Suppressor macrophage treated with lipopolysaccharide for 4 hours (primary cell): ENCODE results near the gene SRSF11.

Experiments
- DNase-seq: peaks from one replicate; pipeline ENCODE4 v3.0.0-alpha.2; 2020

Gene SRSF11

DNA sequence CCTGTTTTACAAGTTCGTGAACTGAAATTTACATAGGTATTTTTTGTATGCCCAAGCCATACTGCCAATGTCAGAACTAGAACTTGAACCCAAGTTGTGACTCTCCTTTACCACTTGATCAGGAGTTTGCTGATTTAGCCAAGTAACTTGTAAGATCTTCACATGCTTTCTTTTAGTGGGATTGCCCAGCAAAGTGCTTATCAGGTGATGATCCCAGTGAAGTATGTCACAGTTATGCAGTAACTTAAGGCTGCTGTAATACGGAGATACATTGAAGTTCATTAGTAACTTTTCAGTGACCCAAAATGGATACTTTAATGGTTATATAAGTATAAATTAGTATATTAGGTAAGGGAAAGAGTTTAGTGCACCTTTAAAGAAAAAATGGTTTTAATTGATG lies 3.8 kb downstream of the SRSF11 start:
- DNase-seq, result no peak

DNA sequence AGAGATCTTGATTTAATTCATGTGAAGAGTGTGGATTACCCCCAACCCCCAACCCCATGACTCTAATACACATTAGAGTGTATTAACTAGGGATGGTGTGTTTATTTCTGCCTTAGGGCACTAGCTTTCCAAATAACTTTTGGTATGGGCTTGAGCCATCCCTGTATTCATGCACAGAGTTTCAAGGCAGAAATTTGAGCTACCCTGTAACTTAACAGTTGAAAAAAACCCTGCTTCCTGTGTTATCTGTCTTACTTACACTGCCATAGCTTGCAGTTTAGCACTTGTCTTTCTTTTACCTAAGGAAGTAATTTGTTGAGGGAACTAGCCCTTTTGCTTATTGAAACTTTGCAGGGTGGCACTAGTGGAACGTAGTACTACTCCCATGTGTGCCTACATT lies 6.3 kb downstream of the SRSF11 start:
- no peak for DNase-seq

DNA sequence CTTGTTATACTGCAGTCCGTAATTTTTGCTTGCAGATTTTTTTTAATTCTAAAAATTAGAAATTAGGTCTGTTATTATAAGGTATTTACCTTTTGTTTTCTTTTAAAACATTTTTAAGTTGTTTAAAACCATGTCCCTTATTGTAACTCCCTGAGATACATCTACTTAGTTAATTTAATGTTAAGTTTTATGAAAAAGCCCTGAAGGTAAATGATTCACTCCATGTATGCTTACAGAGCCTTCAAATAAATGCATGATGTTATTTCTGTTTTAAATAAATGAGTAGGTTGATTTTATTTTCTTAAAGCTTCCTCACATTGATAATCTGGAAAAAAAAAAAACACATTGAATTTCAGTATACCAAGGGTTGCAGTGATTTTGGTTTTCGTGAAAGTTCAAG lies 7.5 kb downstream of the SRSF11 start:
- DNase-seq, result no peak

DNA sequence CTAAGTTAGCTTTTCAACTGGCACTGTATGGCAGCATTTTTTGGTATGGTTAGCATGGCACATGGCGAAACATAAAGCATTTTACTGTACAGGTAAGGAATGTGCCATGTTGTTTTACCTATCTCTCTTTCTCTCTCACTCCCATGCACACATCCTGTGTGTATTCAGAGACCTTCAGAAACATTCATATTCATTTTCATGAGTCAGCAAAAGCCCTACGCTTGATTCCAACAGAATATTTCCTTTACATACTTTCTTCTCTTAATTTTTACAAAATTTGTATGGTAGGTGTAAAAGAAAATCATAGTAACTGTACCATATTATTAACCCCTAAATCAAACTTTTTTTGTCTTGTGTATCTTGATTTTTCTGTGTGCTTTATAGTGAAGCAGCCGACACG lies 10.3 kb downstream of the SRSF11 start:
- DNase-seq, result no peak

DNA sequence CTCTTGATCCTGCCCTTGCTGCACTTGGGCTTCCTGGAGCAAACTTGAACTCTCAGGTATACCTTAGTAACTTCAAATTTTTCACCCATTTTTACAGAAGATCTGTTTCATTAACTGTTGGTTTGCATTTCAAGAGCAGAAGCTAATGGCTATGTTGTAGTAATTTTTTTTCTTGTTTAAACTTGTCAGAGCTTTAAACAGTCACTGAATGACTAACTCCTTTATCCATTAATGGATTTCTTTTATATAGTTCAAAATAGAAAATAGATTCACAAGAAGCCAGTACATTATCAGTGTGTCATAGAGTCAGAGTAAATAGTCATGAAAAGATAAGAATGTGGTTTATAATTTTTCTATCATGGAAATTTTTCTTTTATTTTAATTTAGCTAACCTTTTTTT lies 13.6 kb downstream of the SRSF11 start:
- no peak for DNase-seq

DNA sequence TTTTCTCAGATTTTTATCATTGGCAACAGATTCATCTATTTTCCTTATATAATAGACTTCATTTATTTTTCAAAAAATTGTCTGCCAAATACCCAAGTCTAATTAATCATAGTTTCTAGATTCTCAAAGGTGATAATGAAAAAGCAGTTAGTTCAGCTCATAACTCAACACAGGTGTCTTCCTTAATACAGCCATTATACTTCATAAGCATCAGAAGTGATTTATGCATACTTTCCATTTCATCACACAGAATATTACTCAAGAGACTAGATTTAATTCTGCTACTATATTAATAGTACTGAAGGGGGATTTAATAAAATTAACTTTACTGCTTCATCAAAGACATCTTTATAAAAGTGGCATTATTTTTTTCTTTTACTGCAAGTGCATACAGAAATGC lies 18.8 kb downstream of the SRSF11 start:
- DNase-seq, result no peak

DNA sequence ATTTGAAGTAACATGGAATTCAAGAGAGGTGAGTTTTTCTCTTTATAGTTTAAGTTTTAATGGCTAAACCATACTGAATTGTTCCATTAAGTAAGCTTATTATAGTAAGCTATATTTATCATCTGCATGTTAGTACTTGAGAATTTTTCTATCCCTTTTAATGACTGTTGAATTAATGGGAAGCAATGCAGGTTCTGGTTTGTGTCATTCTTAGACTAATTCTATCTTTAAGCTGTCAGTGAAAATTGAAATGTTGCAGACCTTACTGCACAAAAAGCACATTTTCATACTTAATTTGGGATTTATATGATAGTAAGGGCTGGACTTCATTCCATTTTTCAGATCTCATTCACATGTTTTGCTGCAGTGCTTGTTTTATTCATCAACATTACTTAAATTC lies 25.9 kb downstream of the SRSF11 start:
- no peak for DNase-seq

DNA sequence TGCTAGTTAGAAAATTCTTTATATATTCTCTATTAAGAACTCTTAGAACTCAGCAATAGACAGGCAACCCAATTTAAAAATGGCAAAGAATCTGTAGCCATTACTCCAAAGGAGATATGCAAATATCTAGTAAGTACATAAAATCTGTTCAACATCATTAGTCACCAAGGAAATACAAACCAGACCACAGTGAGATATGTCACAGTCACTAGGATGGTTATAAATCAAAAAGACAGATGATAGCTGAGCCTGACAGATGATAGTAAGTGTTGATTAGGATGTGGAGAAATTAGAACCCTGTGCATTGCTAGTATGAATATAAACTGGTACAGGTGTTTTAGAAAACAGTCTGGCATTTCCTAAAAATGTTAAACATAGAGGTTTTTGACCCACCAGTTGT lies 26.6 kb downstream of the SRSF11 start:
- no peak for DNase-seq

DNA sequence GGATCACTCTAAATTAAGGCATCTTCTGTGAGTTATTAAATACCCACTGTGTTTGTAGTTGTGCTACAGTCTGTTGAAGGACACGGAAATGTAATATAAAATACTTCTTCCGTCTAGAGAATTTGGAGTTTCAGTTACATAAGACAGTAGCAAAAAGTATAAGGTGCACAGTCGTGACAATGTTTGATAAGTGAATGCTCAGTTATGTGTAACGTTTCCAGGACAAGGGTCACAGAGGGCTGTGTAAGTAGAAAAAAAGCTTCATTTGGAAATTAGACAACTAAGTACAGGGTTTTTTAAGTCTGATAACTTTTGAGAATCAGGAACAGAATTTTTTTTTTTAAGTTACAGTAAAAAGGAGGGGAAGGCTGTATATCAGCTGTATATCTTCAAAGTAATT lies 27.5 kb downstream of the SRSF11 start:
- no peak for DNase-seq

DNA sequence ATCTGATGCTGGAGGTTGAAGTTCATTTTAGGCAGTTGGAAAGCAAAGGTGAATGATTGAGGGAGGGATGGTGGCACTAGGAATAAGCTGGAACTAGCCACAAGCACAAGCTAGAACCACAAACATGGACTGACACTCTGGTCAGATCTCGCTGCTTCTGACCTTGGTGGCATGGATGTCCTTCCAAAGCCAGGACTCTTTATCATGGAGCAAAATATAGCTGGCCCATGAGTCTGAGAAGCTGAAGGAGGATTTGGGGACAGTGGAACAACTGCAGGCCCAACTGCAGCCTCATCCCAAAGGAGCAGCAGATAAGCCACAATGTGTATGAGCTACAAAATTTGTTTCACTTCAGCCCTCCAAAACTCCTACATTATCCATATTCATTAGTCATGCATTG lies 35.5 kb downstream of the SRSF11 start:
- no peak for DNase-seq

DNA sequence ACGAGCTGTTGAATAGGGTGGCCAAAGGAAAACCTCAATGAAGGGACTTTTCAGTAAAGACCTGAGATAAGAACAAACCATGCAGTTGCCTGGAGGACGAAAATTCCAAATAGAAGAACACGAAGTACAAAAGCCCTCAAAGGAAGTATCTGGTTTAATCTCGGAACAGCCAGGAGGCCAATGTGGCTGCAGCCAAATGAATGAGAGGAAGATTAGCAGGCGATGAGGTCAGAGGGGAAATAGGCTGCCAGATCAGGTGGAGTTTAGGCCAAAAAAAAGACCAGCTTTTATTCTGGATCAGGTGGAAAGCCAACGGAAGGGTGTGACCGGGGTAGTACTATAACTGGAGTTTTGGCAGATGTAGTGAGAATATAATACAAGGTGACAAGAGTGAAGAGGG lies 43.7 kb downstream of the SRSF11 start:
- DNase-seq, result no peak

DNA sequence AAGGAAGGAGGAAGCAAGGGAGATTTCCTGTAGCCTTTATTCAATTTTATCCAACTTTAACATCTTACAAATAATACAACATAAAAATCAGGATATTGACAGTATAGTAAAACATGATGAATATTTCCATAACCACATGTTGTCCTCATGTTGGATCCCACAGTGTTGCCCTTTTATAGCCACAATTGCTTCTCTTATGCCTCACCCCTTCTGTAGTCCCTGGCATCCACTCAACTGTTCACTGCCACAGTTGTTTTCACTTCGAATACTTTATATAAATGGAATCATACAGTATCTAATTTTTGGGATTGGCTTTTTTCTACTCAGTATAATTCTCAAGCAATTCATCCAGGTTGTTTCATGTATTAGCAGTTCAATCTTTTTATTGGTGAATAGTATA lies 44.8 kb downstream of the SRSF11 start:
- no peak for DNase-seq

DNA sequence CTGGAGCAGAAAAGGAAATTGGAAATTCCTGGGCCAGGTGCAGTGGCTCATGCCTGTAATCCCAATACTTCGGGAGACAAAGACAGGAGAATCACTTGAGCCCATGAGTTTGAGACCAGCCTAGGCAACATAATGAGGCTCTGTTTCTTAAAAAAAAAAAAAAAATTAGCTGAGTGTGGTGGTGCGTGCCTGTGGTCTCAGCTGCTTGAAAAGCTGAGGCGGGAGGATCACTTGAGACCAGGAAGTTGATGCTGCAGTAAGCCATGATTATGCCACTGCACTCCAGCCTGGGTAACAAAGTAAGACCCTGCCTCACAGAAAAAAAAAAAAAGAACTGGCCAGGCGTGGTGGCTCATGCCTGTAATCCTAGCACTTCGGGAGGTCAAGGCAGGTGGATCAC lies 56.7 kb downstream of the SRSF11 start:
- no peak for DNase-seq

DNA sequence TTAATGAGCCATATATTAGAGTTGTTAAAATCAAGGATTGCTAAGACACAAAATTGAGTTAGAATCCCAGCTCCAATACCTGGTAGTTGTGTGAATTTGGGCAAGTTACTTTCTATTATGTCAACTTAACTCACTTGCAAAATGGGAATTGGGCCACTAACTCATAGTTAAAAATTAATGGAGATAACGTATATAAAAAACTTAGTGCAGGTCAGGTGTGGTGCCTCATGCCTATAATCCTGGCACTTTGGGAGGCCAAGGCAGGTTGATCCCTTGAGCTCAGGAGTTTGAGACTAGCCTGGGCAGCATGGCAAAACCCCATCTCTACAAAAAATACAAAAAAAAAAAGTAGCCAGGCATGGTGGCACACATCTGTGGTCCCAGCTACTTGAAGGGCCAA lies 57.5 kb downstream of the SRSF11 start:
- no peak for DNase-seq

DNA sequence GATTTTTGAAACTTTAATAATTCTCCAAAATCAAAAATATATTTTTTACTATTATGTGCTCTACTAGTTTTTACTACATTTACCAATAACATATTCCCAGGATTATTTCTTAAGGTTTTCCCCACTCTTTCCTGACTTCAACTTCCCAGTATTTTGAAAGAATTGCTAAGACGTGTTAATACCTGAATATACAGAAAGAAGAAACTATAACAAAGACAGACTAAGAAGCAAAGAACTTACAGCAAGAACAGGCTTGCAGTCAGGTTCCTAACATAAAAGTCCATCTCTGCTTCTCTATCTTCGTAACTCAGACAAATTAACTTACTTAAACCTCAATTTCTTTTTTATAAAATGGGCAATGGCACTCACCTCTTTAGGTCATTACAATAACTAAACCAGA lies 63.2 kb downstream of the SRSF11 start:
- DNase-seq, result no peak

DNA sequence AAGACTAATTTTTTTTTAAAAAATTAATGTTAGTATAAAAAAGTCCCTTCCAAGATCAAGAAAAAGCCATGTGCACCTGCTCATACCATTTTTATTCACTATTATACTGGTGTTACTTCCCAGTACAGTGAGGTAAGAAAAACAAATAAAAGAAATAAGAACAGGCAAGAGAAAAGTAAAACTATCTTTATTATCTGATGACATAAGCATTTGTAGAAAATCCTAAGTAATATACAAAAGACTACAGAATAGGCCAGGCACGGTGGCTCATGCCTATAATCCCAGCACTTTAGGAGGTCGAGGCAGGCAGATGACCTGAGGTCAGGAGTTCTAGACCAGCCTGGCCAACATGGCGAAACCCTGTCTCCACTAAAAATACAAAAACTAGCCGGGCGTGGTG lies 65.3 kb downstream of the SRSF11 start:
- no peak for DNase-seq

DNA sequence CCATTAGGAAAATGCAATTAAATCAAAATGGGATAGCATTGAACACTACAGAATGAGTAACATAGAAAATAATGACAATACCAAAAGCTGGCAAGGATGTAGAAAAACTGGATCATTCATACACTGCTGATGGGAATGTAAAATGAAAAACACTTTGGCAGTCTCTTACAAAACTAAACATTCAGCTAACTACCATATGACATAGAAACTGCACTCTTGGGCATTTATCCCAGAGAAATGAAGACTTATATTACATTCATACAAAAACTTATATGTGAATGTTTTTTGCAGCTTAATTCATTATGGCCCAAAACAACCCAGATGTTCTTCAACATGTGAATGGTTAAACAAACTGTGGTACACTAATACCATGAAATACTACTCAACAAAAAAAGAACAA lies 67.0 kb downstream of the SRSF11 start:
- no peak for DNase-seq

DNA sequence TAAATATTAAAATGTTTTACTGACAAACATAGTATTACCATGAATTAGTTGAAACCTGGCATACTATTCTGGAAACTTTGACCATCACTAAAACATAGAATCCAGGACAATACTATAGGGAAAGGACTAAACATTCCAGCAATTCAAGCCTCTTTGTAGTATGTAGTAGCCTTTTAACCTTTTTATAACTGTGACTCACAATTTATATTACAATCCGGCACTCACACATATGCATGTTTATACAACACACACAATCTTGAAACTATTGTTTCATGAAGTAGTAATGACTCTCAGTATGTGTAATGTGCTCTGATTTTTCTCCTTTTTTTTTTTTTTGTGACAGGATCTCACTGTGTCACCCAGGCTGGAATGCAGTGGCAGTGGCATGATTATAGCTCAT lies 69.0 kb downstream of the SRSF11 start:
- DNase-seq, result no peak

DNA sequence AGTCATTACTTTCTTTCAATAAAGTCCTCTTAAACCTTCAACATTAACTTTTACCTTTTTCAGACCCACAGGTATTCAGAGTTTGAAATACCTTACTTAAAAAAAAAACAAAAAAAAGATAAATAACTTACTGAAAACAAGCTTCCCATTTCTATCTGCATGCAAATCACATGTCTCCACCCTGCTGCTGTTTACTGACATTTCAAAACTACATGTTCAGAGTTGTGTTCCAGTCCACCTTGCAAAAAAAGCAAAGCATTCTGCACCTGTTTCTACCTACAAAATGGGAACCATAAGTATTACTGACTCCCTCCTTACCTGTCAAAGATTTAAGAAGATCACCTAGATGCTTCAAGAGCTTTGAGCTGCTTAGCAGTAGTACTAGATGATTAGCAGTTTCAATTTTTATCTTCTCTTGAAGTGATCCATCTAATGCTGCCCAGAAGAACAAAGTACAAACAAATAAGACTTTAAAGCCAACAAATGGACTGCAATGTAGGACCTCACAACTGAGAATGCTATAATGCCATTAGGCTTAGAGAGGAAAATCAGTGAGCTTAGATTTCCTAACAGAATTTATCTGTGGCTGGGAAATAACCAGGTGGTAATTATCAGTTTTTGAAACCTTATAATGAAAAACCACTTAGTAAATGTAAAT lies 72.1 kb downstream of the SRSF11 start:
- no peak for DNase-seq

DNA sequence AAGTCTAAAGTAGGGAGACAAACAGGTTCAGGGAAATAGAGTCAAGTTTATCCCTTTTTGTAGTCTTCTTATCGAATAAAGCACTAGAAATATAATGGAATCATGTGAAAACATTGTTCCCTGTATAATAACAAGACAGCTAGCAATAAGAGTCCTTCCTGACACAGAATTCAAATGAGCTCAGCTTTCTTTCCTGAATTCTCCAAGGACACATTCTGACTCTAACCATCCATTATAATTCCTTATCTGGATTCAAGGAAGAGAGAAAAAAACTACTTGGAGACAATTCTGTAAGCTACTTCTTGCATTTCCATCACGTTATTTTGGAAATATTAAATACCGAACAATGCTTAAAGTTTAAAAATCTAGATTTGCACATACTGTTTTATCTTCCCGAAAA lies 74.6 kb downstream of the SRSF11 start:
- no peak for DNase-seq

DNA sequence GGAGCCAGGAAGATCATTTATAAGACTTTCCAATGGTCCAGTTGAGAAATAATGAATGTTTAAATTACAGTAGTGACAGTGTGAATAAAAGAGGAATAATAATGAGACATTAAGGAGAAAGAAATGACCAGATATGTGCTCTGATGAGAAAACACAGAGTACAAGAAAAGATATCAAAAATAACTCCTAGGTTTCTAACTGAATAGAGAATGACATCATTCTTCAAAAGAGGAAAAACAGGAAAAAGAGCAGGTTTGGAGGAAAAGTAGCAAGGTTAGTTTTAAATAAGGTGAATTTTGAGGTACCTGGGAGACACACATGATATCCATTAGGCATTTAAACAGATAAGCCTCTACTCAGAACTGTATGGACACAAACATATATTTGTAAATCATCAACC lies 78.3 kb downstream of the SRSF11 start:
- no peak for DNase-seq
